Cardiac septum (tissue), 1 donor: ENCODE measurements around the gene TAC1. TPM values are rescaled to one million over a fixed set of nuclear protein-coding genes. Genes with fewer than 3 reads are reported as not detected.
"Not testable (repeated sequence)": the region's sequence is repeated elsewhere in the genome, so short reads cannot be mapped to it uniquely, and the experiment has no call there.

Source experiments
- DNase-seq: peaks from one replicate; pipeline ENCODE4 v3.0.0-alpha.2; 2020; ENCODE audit warnings: low spot score
- intact Hi-C: fragments of 100-400 bp; cut with DNase I; formaldehyde crosslinking; loops from one replicate; pipeline ENCODE4 v1.14.0; 2022
- long read RNA-seq: library from polyadenylated mRNA; unstranded; transcript quantifications from one replicate; pipeline ENCODE4 v2.0.0, GENCODE V29; 2021
- total RNA-seq: library from RNA; stranded (reverse); fragmentation: NEBNext Ultra II Directional; extraction: Animal tissue kit (Norgen Biotek cat#: 25700); gene quantifications from one replicate; pipeline ENCODE4 v1.2.1, GENCODE V29; 2021
- donor health status: DM: no; HTN: no; CAD: no.

Gene TAC1, protein sequence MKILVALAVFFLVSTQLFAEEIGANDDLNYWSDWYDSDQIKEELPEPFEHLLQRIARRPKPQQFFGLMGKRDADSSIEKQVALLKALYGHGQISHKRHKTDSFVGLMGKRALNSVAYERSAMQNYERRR
- not detected for total RNA-seq
- long read RNA-seq = 0 reads

DNA sequence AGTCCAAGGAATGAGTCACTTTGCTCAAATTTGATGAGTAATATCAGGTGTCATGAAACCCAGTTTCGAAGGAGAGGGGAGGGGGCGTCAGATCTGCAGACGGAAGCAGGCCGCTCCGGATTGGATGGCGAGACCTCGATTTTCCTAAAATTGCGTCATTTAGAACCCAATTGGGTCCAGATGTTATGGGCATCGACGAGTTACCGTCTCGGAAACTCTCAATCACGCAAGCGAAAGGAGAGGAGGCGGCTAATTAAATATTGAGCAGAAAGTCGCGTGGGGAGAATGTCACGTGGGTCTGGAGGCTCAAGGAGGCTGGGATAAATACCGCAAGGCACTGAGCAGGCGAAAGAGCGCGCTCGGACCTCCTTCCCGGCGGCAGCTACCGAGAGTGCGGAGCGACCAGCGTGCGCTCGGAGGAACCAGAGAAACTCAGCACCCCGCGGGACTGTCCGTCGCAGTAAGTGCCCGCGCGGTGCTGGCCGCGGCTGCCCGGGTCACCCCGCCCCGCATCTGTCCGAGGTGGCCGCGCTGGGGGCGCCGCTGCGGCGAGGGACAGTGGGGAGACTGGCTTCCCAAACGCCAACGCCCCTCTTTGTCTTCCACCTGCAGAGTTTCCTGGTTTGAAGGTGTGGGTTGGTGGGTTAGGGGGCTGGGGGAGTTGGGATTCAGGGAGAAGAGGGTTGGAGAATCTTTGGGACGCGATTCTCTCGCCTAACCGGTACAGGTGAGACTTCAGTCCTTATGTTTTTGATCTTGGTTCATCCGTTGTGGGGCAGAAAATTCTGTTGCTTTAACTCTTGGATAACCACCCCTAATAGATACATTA, at the start of gene TAC1:
Gene TAC1, plus strand, starts transcription at position 351 of the 829 bp plus-strand sequence. CDS start 527 bp downstream, outside the sequence.
- intact Hi-C loops = no loop called here
- no peak for DNase-seq

DNA sequence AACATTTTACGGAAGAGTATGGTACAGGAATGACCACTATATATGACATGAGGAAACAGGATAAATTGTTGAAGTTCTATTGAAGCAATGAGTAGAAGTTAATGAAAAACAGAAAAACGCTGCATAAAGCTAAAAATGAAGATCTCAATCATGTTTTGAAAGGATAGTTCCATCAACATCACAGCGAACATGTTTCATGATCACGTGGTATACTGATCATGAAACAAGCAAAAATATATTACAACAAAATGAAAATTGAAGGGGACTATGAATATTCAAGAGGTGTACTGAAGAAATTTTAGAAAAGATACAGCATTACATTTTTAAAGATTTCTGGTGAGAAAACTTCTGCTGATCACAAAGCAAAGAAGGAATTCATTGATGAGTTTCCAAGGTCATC, 45.9 kb upstream of the TAC1 start:
- intact Hi-C loops = no loop called here
- no peak for DNase-seq

DNA sequence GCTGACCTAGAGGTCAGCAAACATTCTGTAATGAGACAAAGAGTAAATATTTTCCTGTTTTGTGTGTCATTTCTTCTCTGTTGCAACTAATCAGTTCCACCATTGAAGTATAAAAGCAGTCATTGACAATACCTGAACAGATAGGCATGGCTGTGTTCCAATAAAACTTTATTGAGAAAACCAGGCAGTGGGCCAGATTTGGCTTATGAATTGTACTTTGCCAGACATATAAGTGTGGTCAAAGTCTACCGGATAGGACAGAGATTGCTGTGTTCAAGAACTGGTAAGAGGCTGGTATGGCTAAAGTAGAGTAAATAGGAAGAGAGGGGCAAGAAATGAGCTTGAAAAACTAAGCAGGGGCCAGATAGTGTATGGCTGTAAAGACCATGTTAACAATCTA, 38.3 kb upstream of the TAC1 start:
- DNase-seq = no peak
- intact Hi-C loops = no loop called here

DNA sequence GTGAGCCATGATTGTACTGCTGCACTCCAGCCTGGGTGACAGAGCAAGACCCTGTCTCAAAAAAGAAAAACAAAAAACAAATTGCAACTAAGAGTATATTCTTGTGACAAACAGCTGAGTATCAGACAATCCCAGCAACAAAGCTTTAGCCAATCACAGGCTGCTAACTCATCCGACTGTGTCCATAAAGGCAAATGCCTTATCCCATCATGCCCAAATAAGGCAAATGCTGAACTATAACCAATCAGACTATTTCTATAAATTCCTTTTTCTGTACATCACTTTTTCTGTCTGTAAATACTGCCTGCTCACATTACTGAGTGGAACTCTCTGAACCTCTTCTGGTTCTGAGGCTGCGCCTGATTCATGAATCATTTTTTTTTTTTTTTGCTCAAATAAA, 37.5 kb upstream of the TAC1 start:
- DNase-seq = no peak
- intact Hi-C loops = no loop called here

DNA sequence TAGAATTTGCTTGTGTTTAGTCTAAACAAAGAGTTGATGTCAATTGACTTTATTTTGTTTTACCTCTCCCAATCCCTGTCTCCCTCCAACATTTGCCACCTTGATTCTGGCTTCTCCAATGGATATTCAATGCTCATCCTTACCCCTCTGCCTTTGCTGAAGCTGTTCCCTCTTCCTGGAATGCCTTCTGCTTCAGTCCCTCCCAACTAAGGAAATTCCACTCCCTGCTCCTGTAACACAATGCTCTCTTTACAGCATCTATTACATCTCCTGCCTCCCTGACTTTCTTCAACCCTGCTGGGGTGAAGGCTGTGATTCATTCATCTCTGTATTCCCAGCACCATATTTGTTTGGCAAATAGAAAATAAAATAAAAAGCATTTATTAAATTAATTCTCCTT, 34.5 kb upstream of the TAC1 start:
- no peak for DNase-seq
- intact Hi-C loops = no loop called here

DNA sequence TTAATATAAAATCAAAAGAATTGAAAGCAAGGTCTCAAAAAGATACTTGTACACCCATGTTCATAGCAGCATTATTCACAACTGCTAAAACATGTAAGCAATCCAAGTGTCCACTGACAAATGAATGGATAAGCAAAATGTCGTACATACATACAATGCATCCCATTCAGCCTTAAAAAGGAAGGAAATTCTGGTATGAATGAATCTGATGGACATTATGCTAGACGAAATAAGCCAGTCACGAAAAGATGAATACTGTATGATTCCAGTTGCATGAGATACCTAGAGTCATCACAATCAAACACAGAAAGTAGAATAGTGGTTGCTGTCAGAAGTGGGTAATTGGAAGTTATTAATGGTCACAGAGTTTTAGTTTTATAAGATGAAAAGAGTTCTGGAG, 9.5 kb upstream of the TAC1 start:
- intact Hi-C loops = no loop called here
- DNase-seq = no peak

DNA sequence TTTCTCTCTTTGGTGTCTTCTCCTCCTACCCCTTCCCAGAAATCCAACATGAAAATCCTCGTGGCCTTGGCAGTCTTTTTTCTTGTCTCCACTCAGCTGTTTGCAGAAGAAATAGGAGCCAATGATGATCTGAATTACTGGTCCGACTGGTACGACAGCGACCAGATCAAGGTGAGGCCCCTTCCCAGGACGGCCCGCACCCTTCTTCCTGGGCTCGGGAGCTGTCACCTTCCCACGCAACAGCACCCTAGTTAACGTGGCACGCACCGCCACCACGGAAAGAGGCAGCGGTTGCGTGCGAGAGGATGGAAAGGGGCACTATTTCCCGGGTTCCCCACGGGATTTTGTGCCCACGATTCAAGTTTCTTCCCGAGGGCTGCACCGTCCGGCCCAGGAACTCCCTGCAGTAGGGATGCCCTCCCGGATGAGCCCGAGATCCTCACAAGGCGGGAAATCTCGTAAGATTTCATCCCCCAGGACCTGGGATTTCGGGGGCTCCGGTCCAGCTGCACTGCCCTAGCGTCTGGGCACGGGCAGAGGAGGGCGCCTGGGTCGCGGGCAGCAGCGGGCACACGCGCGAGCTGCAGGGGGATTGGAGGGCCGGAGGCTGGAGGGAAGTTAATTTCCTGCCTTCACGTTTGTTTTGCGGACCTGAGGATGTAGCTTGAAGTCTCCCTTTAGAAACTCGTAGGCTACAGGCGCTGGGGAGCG, 834 bp downstream of the TAC1 start:
- intact Hi-C loops = no loop called here
- DNase-seq = no peak

DNA sequence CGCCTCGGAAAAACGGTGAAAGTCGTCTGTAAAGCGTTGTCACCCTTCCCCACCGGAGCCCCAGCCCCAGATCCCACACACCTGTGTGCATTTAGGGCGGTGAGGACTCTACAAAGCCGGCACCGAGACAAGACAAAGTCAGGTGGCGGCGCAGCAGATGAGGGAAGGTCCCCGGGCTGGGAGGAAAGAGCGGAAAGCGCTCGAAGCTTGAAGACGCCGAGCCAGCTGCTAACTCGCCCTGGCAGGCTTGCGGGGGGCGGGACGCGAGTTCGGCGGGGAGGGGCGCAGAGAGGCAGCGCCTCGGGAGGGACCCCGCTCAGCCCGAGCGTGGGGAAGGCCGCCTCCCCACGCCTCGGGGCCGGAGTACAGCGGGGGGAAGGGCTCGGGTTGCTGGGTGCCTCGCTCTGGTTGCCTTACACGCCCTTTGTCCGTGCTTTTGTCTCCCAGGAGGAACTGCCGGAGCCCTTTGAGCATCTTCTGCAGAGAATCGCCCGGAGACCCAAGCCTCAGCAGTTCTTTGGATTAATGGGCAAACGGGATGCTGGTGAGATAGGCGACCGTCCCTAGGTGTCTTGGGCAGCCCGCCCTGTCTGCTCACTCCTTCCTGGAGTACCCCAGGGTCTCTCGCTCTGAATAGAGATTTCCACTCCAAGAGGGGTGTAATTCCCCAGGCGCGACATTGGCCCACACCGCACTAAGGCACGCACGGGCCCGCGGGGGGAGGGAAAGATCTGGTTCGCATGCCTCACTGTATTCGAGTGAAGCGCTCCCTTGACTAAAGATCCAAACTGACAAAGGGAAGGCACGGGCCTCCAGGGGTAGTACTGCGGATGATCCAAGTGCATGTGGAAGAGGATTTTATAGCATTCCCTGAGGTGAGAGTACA, 1.6 kb downstream of the TAC1 start:
- intact Hi-C loops = no loop called here
- no peak for DNase-seq

DNA sequence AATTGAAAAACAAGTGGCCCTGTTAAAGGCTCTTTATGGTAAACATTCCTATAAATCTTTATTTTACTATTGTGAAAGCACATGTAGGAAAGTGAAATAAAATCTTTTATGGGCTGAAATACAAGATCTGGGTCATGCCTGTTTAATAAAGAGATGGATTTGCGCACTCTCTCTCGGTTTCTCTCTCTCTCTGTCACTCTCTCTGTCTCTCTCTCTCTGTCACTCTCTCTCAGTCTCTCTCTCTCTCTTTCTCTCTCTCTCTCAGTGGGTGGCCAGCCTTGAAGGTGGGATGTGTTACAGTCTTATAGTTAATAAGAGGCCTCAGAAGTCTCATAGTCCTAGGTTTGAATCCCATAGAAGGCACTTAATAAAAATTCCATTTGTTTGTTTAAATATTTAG, 2.4 kb downstream of the TAC1 start:
- intact Hi-C loops = no loop called here

DNA sequence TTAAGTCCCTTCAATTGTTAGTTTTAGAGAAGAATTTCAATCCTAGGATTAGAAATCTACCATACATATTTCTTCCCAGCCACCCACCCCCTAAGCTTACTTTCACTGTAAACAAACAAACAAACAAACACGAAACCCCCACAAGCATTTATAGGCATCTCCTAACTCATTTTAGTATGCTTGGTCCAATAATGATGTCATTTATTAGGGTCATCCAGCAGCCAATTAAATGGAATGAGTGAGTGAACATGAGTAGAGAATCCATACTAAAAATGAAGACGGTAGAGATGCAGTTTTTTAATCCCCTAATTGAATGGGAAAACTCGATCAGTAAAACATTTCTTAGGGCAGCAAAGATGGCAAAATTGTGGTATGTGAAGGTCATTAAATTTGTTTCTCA, 3.2 kb downstream of the TAC1 start:
- intact Hi-C loops = no loop called here
- no peak for DNase-seq

More for the DNA sequence above, 2.4 kb downstream of the TAC1 start:
- no peak for DNase-seq

DNA sequence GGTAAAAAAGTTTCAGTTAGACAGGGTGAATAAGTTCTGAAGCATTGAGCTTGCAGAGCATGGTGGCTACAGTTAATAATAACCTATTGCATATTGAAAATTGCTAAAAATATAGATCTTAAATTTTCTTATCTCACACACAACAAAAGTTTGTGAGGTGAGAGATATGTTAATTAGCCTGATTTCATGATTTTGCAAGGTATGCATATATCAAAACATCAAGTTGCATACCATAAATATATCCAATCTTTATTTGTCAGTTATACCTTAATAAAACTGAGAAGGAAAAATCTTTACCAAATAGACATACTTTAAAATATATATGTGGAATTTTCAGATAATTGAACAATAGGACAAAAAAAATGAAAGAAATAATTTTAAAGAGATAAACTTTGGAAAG, 16.6 kb downstream of the TAC1 start:
- DNase-seq = no peak
- intact Hi-C loops = no loop called here

DNA sequence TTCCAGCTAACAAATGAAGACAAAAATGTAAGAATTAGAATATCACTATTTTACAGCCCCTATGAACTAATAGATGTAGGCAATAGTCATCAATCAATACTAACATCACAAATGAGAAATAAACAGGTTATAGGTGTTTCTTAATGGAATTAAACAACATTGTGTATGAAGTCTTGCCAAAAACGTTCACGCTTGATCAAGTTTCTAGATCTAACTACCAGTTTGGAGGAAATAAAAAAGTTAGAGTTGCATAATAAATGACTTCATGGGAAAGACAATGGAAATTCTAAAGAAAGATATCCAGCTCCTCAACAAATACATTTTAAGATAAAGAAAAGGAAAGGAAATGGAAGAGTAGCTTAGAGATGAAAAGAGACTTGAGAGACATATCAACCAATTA, 19.7 kb downstream of the TAC1 start:
- DNase-seq = no peak
- intact Hi-C loops = no loop called here

DNA sequence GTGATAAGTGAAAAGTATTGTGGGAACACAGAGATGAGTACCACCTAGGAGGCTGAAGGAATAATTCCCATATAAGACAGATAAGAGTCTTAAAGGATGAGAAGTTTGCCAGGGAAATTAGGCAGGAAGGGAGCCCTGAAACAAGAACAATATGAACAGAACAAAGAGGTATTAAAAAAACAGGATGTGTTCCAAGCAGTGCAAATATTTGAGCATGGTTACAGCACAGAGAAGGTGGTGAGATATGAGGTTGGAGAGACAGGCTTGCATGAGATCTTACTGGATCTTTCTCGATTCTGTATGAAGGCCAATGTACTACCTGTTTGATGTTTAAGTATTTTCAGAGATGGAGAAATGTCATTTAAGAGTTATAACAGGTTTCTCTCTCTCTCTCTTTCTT, 20.3 kb downstream of the TAC1 start:
- no peak for DNase-seq
- intact Hi-C loops = no loop called here

DNA sequence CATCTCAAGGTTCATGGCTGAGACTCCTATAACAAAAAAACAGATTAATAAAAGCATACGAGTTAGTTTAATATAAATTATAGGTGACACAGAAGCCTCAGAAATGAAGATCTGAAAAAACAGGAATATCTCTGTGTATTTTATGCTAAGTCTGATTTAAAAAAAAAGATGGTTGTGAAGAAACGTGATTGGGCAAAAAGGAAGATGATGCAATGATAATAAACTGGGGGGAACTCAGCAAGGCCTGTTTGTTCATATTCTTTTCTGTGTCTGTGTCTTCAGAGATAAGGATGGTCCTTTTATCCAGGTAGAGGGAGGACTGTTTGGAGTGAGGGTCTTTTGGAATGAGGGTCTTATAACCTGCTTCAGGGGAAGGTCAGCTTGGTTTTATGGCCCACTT, 25.9 kb downstream of the TAC1 start:
- DNase-seq = no peak
- intact Hi-C loops = no loop called here

DNA sequence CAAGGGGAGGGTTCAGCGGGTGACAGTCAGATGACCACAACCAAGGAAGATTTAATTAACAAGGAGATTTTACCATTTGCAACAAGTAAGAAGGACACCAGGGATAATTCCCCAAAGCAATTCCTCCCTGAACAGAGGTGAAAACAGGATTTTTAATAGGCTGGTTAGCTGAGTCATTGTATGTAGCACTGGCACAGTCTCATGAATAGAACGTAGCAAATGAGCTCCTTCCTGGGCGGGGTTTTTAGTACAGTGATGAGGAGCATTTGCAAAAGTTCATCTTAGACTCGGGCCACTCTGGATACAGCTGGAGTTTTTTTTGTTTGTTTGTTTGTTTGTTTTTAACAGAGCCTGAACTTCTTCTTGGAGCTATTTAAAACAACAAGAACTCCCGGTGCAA, 39.0 kb downstream of the TAC1 start:
- no peak for DNase-seq
- intact Hi-C loops = no loop called here

DNA sequence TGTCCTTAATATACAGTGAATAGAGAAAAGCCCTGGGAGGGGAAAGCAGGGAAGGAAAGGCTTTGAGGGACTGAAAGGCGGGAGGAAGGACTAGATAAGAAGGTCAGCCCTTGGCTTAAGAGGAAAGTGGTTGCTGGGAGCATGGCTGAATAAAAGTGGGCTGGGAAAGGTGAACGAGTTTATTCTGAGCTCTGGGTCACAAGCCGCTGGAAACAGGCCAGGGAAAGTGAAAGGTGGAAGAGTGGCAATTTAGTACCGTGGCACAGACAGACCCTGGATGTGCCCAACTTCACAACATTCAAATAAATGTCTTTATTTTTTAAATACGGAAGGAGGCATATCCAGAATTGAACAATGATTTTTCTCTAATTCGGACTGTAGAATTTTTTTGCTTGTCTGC, 39.7 kb downstream of the TAC1 start:
- DNase-seq = no peak
- intact Hi-C loops = no loop called here

DNA sequence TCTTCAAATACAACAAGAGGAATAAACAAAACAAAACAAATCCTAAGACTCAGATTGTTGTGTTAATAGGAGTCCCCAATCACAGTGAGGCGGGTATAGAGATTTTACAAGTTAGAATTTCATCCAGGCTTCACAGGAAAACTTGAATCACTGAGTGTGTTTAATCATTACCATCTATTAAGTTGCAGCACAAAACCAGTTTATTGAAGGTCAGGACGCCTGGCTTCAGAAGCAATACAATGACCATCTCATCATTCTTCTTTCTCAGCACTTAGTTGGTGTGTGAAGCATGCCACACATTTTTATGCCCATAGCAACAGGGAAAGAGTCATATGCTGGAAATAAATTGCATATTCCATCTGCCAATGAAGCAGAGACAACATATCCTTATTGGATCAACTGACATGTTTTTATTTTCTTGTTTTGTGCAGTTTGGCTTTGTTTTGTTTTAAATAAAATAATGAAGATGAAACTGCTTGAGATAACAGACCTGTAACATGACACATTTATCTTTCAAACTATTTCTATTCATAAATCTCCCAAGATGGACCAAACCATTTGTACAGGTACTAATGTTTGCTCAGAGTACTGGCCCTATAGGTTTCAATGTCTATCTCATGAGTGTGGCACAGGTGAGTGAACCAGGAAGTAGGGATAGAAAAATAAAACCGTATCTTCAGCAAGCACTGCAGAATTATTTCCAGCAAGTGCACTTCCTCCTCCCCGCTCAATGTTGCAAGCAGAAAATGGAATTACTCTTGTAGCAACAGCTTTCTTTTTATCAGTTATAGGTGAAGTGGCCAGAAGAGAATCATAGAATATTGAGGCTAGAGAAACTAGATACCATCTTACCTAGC, 40.4 kb downstream of the TAC1 start:
- no peak for DNase-seq

DNA sequence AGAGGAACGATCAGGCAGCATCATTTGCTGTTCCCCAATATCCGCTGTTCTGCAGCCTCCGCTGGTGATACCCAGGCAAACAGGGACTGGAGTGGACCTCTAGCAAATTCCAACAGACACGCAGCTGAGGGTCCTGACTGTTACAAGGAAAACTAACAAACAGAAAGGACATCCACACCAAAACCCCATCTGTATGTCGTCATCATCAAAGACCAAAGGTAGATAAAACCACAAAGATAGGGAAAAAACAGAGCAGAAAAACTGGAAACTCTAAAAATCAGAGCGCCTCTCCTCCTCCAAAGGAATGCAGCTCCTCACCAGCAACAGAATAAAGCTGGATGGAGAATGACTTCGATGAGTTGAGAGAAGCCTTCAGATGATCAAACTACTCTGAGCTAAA, 54.5 kb downstream of the TAC1 start:
- DNase-seq, intact Hi-C loops: not testable (repeated sequence)

More for the DNA sequence above, 40.4 kb downstream of the TAC1 start:
- intact Hi-C loops = no loop called here
